GM12878 (cell line): ENCODE results near the gene LTB4R. TPM values are rescaled to one million over a fixed set of nuclear protein-coding genes. Genes with fewer than 3 reads are reported as not detected.

Source experiments
- ATAC-seq: fragments of 200-7000 bp; cut with Tn5 transposase; 3 replicates; pipeline ENCODE4 v1.9.1; 2020; ENCODE audit warnings: mild to moderate bottlenecking, moderate library complexity
- BruUV-seq: library from RNA; stranded (reverse); fragments of 400-500 nt; replicated peaks from 2 replicates; lab custom pipeline; 2021; lab: Mats Ljungman, UMichigan
- CTCF ChIA-PET: fragments of 300-600 bp; sonication (Branson Sonifier 250); formaldehyde crosslinking; extraction: SDS; loops from one replicate; lab custom pipeline; 2021; ENCODE audit warnings: inconsistent platforms; lab: Yijun Ruan, JAX
- POLR2A ChIA-PET: fragments of 350-600 bp; formaldehyde crosslinking; extraction: SDS; loops from one replicate; lab custom pipeline; 2021; ENCODE audit warnings: inconsistent platforms; lab: Charles Lee
- RAD21 ChIA-PET: fragments of 300-600 bp; sonication (Branson Sonifier 250); formaldehyde crosslinking; loops from one replicate; lab custom pipeline; 2023; ENCODE audit warnings: antibody characterized with exemption; ENCODE audit not compliant: unreplicated experiment; lab: Charles Lee
- SMC1A ChIA-PET: fragments of 300-600 bp; sonication (Branson Sonifier 250); formaldehyde crosslinking; loops from one replicate; lab custom pipeline; 2023; ENCODE audit not compliant: unreplicated experiment, uncharacterized antibody; lab: Charles Lee
- DNase-seq: peaks from one replicate; pipeline ENCODE4 v3.0.0-alpha.2; 2011; ENCODE audit warnings: low read depth, low spot score
- FAIRE-seq: peaks from 3 replicates; lab custom pipeline; 2011; peaks lifted over from hg19 to GRCh38; lab: Jason Lieb, UNC
- H2AFZ ChIP-seq: 2 replicates; pipeline ENCODE4 v1.6.0; 2011; ENCODE audit warnings: low read depth, low read length, control low read depth; ENCODE audit not compliant: control insufficient read depth
- H3K27ac ChIP-seq: 2 replicates; pipeline ENCODE4 v1.5.1; 2011; ENCODE audit warnings: control low read depth; ENCODE audit not compliant: control insufficient read depth, insufficient read depth
- H3K27me3 ChIP-seq, 2 experiments: replicated peaks in 1 of 2; 2 replicates each; pipeline versions ENCODE4 v1.6.0 to v1.6.1; 2011; ENCODE audit warnings: low read length in 1 of 2; ENCODE audit not compliant: control insufficient read depth in 2 of 2, insufficient read depth in 2 of 2
- H3K36me3 ChIP-seq, 2 experiments: 2 replicates each; pipeline ENCODE4 v1.5.1; 2011; ENCODE audit warnings: low read length in 1 of 2; ENCODE audit not compliant: control insufficient read depth in 2 of 2, insufficient read depth in 2 of 2
- H3K4me1 ChIP-seq: 2 replicates; pipeline ENCODE4 v1.6.1; 2011; ENCODE audit warnings: mild to moderate bottlenecking, low read length, moderate library complexity, mixed read lengths; ENCODE audit not compliant: control insufficient read depth, insufficient read depth
- H3K4me2 ChIP-seq: 2 replicates; pipeline ENCODE4 v1.6.0; 2011; ENCODE audit warnings: control low read depth; ENCODE audit not compliant: control insufficient read depth, insufficient read depth
- H3K4me3 ChIP-seq: fragments of 200-600 bp; sonication (generic); 2 replicates; pipeline ENCODE4 v1.5.1; 2016
- H3K79me2 ChIP-seq: 2 replicates; pipeline ENCODE4 v1.6.0; 2011; ENCODE audit warnings: low read length; ENCODE audit not compliant: control insufficient read depth, insufficient read depth
- H3K9ac ChIP-seq: 2 replicates; pipeline ENCODE4 v1.8.0; 2011; ENCODE audit warnings: low read length, control low read depth, mixed read lengths; ENCODE audit not compliant: control insufficient read depth, insufficient read depth
- H3K9me3 ChIP-seq: replicated peaks from 3 replicates; pipeline ENCODE4 v1.5.1; 2011; ENCODE audit warnings: mild to moderate bottlenecking, low read length; ENCODE audit not compliant: control insufficient read depth, insufficient read depth
- H4K20me1 ChIP-seq: 2 replicates; pipeline ENCODE4 v1.6.0; 2011; ENCODE audit not compliant: control insufficient read depth, insufficient read depth
- ASH2L ChIP-seq: fragments of 300-600, 200-600 bp; sonication (generic); IDR thresholded peaks from 2 replicates; pipeline ENCODE4 v1.6.1; 2017; ENCODE audit warnings: low read depth, mild to moderate bottlenecking, borderline replicate concordance
- EED ChIP-seq: sonication (generic); IDR thresholded peaks from 2 replicates; pipeline ENCODE4 v1.6.1; 2016; ENCODE audit warnings: antibody characterized with exemption, low read depth
- ESRRA ChIP-seq: IDR thresholded peaks from 2 replicates; pipeline ENCODE4 v1.6.1; 2012; ENCODE audit warnings: mild to moderate bottlenecking, low read length, improper control_type of control experiment
- ETV6 ChIP-seq, 2 experiments: fragments of 450-650 bp in 1 of 2; IDR thresholded peaks in 1 of 2; conservative IDR thresholded peaks in 1 of 2; 2 replicates each; pipeline ENCODE4 v1.6.1; 2014; ENCODE audit warnings: antibody characterized with exemption in 1 of 2, borderline replicate concordance in 1 of 2, low read depth in 1 of 2, mild to moderate bottlenecking in 1 of 2, moderate library complexity in 1 of 2
- GATAD2B ChIP-seq: fragments of 450-650 bp; conservative IDR thresholded peaks from 2 replicates; pipeline ENCODE4 v1.6.1; 2017; ENCODE audit warnings: low read depth, mild to moderate bottlenecking, moderate library complexity
- IKZF2 ChIP-seq, 2 experiments: fragments of 450-650 bp; IDR thresholded peaks; 2 replicates each; pipeline ENCODE4 v1.6.1; 2017; ENCODE audit warnings: mild to moderate bottlenecking in 2 of 2, moderate library complexity in 2 of 2
- MXI1 ChIP-seq: fragments of 150-350 bp; IDR thresholded peaks from 2 replicates; pipeline ENCODE4 v1.6.1; 2011; ENCODE audit warnings: low read depth, mild to moderate bottlenecking, inconsistent platforms, low read length, improper control_type of control experiment
- RUNX3 ChIP-seq: IDR thresholded peaks from 2 replicates; pipeline ENCODE4 v1.6.1; 2012; ENCODE audit warnings: low read length, inconsistent platforms
- ZNF217 ChIP-seq: fragments of 450-650 bp; IDR thresholded peaks from 2 replicates; pipeline ENCODE4 v1.6.1; 2017; ENCODE audit warnings: antibody characterized with exemption, mild to moderate bottlenecking
- WGBS: methylation state at CpG from one replicate; pipeline ENCODE4 v1.1.6; 2016; ENCODE audit warnings: low lambda C conversion rate; ENCODE audit not compliant: insufficient replicate concordance, insufficient coverage; ENCODE audit errors: missing lambda C conversion rate; 5-methylcytosine and 5-hydroxymethylcytosine counted together
- in situ Hi-C: fragments of 300-500 bp; cut with MboI; formaldehyde crosslinking; loops from 9 replicates; pipeline ENCODE4 v1.14.3; 2018; ENCODE audit warnings: mixed read lengths
- intact Hi-C: fragments of 100-400 bp; cut with micrococcal nuclease; formaldehyde crosslinking; loops from one replicate; pipeline ENCODE4 v1.14.2; 2022; ENCODE audit not compliant: unreplicated experiment
- polyA plus RNA-seq, 11 experiments: library from polyadenylated mRNA; depleted of rRNA in 4 of 11; unstranded in 6 of 11; stranded (reverse) in 5 of 11; fragments of >200 nt; fragmentation: Nextera tagmentation in 4 of 11; fragmentation: Illumina TruSeq in 1 of 11; extraction: Ambion mirVana in 4 of 11; extraction: Trizol in 1 of 11; gene quantifications; 1 replicate in 1 of 11; 2 replicates in 10 of 11; pipeline versions ENCODE4 v1.2.1 to v1.2.3, GENCODE V29; 2011 to 2016; ENCODE audit warnings: inconsistent platforms in 2 of 11, missing spikeins in 2 of 11, low read depth in 1 of 11
- total RNA-seq, 4 experiments: library from RNA; depleted of rRNA in 3 of 4; stranded (reverse); fragments of >200 nt in 3 of 4; fragmentation: Illumina TruSeq in 1 of 4; extraction: Trizol in 1 of 4; gene quantifications; 2 replicates each; pipeline versions ENCODE4 v1.2.1 to v1.2.3, GENCODE V29; 2013 to 2021

Gene LTB4R
- total and polyA plus RNA-seq, 10 of the 15 experiments (the other 5 are each of a cell fraction or from before 2014, with no cell fraction given): 1.2 to 14.0 (median 4.0) TPM

GRCh38 chr14:24337824-24338175, 26.5 kb downstream of the LTB4R start:
- POLR2A ChIA-PET: interaction anchor here (1.9 kb wide), 1 partner anchor 24 kb away, joined by 5 read pairs; no protein-coding TSS in a partner anchor
- intact Hi-C loops: no loop called here
- FAIRE-seq: no peak

GRCh38 chr14:24338843-24339242, 27.5 kb downstream of the LTB4R start:
- POLR2A ChIA-PET: interaction anchor here (1.1 to 4.7 kb wide), 5 partner anchors 19 to 103 kb away, joined by 3 to 23 read pairs (median 5); partner anchors contain the start of genes CBLN3 and KHNYN
- DNase-seq: no peak
- Histone ChIP-seq H4K20me1 (no peaks in the 10 kb centered on the region), H3K27ac (no peak overlapping the region), H3K9ac (no peak overlapping the region), H3K4me1 (peaks cover 12% of the 10 kb centered on the region), H3K4me2 (peak overlapping the region; percentile 84), H3K36me3 (no peaks in the 10 kb centered on the region; a peak in 1 of 4 replicates), H3K4me3 (peak overlapping the region; percentile 93), H3K27me3 (peaks cover 0 to 9% of the 10 kb centered on the region in 2 experiments; a peak in 2 of 4 replicates), H3K9me3 (no peaks in the 10 kb centered on the region), H3K79me2 (no peaks in the 10 kb centered on the region), H2AFZ (no peak overlapping the region; the same call in 1 of the 2 replicates)
- no peak for FAIRE-seq
- in situ Hi-C loops: no loop called here
- intact Hi-C loops: no loop called here
- CTCF ChIA-PET: interaction anchor here (1.2 to 16.6 kb wide), 6 partner anchors 10 to 101 kb away, joined by 3 to 452 read pairs (median 11); partner anchors contain the start of genes CBLN3, KHNYN, SDR39U1 and TINF2
- no peak for TF ChIP-seq RUNX3
- 0 out of 2 replicates have a peak, but pooled peaks have one; percentile 23 for TF ChIP-seq GATAD2B
- RAD21 ChIA-PET: interaction anchor here (1.6 to 5.7 kb wide), 3 partner anchors 27 to 92 kb away, joined by 3 to 45 read pairs (median 15); partner anchors contain the start of genes CBLN3 and KHNYN
- no peak for ATAC-seq
- no TSS peak for BruUV-seq
- SMC1A ChIA-PET: interaction anchor here (1.0 to 7.7 kb wide), 4 partner anchors 9 to 95 kb away, joined by 3 to 73 read pairs (median 7); partner anchors contain the start of gene KHNYN
- WGBS: 78% methylated on average over 14 of the region's 14 CpGs

More at GRCh38 chr14:24337824-24338175, 26.5 kb downstream of the LTB4R start:
- CTCF ChIA-PET: interaction anchor here (1.5 to 16.6 kb wide), 4 partner anchors 28 to 102 kb away, joined by 3 to 452 read pairs (median 116); partner anchors contain the start of genes CBLN3, KHNYN and SDR39U1
- DNase-seq: no peak
- Histone ChIP-seq H3K79me2 (no peaks in the 10 kb centered on the region), H3K4me1 (peaks cover 18% of the 10 kb centered on the region), H3K27me3 (peaks cover under 1 to 12% of the 10 kb centered on the region in 2 experiments; a peak in 3 of 4 replicates), H3K4me2 (no peak overlapping the region), H3K9me3 (no peaks in the 10 kb centered on the region), H3K27ac (no peak overlapping the region), H4K20me1 (no peaks in the 10 kb centered on the region), H3K9ac (no peak overlapping the region), H3K4me3 (no peak overlapping the region), H2AFZ (no peak overlapping the region), H3K36me3 (no peaks in the 10 kb centered on the region; a peak in 1 of 4 replicates)
- WGBS: 74% methylated on average over 8 of the region's 8 CpGs
- in situ Hi-C loops: no loop called here
- ATAC-seq: no peak
- BruUV-seq: no TSS peak
- RAD21 ChIA-PET: interaction anchor here (5.7 kb wide), 1 partner anchor 93 kb away, joined by 45 read pairs; the partner anchor contains the start of genes CBLN3 and KHNYN
- TF ChIP-seq ASH2L: no peak
- no peak for TF ChIP-seq EED
- TF ChIP-seq ESRRA: no peak
- no peak for TF ChIP-seq IKZF2 (IDR thresholded peaks at IDR 0.05)
- no peak for TF ChIP-seq ETV6 (conservative IDR thresholded peaks at IDR 0.05 in 1 of 2, IDR thresholded peaks at IDR 0.05 in 1 of 2; ENCODE audit: borderline replicate concordance in 1 of 2, low read depth in 1 of 2)
- TF ChIP-seq MXI1: no peak
- TF ChIP-seq ZNF217: no peak
- SMC1A ChIA-PET: interaction anchor here (1.2 to 7.7 kb wide), 3 partner anchors 10 to 96 kb away, joined by 3 to 73 read pairs (median 8); partner anchors contain the start of gene KHNYN
